HL-60 (cell line): ENCODE results near the gene HMCN1.

Experiments
- DNase-seq, 2 experiments: peaks; one replicate each; pipeline ENCODE4 v3.0.0-alpha.2; 2010 to 2020; ENCODE audit warnings: low read depth in 1 of 2, low spot score in 1 of 2
- H3K27ac ChIP-seq: fragments of 250-450 bp; sonication (Bioruptor Pico); replicated peaks from 2 replicates; pipeline ENCODE4 v1.5.1; 2020; ENCODE audit warnings: mild to moderate bottlenecking, moderate library complexity
- H3K27me3 ChIP-seq: fragments of 250-450 bp; sonication (Bioruptor Pico); 2 replicates; pipeline ENCODE4 v1.5.1; 2021; ENCODE audit warnings: mild to moderate bottlenecking, moderate library complexity; ENCODE audit not compliant: insufficient read depth, poor library complexity, severe bottlenecking
- H3K4me3 ChIP-seq: replicated peaks from 2 replicates; pipeline ENCODE4 v1.5.1; 2011; ENCODE audit warnings: mild to moderate bottlenecking, control low read depth, low read length; ENCODE audit not compliant: insufficient read depth
- GABPA ChIP-seq: IDR thresholded peaks from 2 replicates; pipeline ENCODE4 v1.6.1; 2012; ENCODE audit warnings: low read depth
- POLR2AphosphoS5 ChIP-seq: IDR thresholded peaks from 2 replicates; pipeline ENCODE4 v1.6.1; 2012; ENCODE audit warnings: low read depth
- SPI1 ChIP-seq: IDR thresholded peaks from 2 replicates; pipeline ENCODE4 v1.6.1; 2012; ENCODE audit warnings: low read depth, mild to moderate bottlenecking, borderline replicate concordance
- TF ChIP-seq, protein P1 (sequence below): IDR thresholded peaks from 2 replicates; pipeline ENCODE4 v1.6.1; 2012; ENCODE audit warnings: low read depth; ENCODE audit not compliant: insufficient replicate concordance
- TF ChIP-seq, protein P2 (sequence below): IDR thresholded peaks from one replicate; pipeline ENCODE4 v1.5.1; 2011; ENCODE audit warnings: low read length, control low read depth, inconsistent platforms; ENCODE audit not compliant: insufficient read depth

HMCN1 gene

DNA sequence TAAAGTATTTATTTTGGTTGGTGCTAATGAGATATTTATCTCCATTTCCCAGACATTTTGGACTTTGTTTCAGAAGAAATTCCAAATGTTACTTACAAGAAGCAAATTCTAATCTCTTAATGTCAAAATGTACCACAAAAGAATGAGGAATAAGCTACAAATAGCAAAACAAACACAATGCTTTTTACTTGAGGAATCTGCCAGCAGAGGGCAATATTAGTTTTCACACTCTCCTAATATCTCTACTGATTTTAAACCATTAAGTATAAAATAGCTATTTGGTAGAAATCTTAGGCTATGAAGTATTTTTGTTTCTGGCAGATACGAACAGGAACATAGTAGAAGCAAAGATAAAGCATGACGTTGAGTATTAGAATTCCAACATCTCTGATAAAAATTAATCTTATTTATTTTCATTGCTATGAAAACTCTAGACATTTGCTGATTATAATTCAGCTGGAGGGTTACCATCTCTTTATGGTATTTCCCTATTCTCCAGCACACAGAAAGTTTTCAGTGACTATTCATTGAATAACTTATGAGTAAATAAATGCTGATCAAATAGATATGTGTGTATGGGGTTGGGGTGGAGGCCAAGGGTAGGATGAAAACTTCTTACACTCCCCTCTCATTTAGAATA is 13.4 kb upstream of the HMCN1 start:
- DNase-seq = no peak
- TF ChIP-seq, protein P1, sequence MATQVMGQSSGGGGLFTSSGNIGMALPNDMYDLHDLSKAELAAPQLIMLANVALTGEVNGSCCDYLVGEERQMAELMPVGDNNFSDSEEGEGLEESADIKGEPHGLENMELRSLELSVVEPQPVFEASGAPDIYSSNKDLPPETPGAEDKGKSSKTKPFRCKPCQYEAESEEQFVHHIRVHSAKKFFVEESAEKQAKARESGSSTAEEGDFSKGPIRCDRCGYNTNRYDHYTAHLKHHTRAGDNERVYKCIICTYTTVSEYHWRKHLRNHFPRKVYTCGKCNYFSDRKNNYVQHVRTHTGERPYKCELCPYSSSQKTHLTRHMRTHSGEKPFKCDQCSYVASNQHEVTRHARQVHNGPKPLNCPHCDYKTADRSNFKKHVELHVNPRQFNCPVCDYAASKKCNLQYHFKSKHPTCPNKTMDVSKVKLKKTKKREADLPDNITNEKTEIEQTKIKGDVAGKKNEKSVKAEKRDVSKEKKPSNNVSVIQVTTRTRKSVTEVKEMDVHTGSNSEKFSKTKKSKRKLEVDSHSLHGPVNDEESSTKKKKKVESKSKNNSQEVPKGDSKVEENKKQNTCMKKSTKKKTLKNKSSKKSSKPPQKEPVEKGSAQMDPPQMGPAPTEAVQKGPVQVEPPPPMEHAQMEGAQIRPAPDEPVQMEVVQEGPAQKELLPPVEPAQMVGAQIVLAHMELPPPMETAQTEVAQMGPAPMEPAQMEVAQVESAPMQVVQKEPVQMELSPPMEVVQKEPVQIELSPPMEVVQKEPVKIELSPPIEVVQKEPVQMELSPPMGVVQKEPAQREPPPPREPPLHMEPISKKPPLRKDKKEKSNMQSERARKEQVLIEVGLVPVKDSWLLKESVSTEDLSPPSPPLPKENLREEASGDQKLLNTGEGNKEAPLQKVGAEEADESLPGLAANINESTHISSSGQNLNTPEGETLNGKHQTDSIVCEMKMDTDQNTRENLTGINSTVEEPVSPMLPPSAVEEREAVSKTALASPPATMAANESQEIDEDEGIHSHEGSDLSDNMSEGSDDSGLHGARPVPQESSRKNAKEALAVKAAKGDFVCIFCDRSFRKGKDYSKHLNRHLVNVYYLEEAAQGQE = no peak
- TF ChIP-seq, protein P2, sequence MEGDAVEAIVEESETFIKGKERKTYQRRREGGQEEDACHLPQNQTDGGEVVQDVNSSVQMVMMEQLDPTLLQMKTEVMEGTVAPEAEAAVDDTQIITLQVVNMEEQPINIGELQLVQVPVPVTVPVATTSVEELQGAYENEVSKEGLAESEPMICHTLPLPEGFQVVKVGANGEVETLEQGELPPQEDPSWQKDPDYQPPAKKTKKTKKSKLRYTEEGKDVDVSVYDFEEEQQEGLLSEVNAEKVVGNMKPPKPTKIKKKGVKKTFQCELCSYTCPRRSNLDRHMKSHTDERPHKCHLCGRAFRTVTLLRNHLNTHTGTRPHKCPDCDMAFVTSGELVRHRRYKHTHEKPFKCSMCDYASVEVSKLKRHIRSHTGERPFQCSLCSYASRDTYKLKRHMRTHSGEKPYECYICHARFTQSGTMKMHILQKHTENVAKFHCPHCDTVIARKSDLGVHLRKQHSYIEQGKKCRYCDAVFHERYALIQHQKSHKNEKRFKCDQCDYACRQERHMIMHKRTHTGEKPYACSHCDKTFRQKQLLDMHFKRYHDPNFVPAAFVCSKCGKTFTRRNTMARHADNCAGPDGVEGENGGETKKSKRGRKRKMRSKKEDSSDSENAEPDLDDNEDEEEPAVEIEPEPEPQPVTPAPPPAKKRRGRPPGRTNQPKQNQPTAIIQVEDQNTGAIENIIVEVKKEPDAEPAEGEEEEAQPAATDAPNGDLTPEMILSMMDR = peak; percentile 4
- no peak overlapping the region for H3K4me3 ChIP-seq
- no peaks in the 10 kb centered on the region for H3K27me3 ChIP-seq
- H3K27ac ChIP-seq = no peak overlapping the region

DNA sequence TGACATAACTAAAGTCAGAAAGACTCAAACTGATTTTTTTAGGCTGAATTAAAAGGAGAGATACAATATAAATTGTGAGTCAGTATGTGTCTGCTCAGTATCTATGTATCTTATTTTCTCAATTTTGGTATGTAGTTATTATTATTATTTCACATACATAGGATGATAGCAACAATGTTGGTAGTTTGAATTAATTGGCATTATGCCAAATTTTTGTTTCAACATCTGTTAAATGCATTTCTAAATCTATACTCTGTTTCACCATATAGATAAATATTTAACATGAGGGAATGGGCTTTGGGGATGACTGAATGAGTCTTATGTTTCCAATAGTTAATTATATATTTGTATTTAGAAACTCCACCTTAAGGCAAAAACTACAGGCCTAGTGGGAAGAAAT is 12.6 kb upstream of the HMCN1 start:
- TF ChIP-seq SPI1 (no peak), GABPA (no peak), POLR2AphosphoS5 (no peak)
- TF ChIP-seq, protein P1 = no peak
- TF ChIP-seq, protein P2 = no peak
- Histone ChIP-seq H3K27ac (no peak overlapping the region), H3K4me3 (no peak overlapping the region), H3K27me3 (no peaks in the 10 kb centered on the region)
- no peak for DNase-seq

DNA sequence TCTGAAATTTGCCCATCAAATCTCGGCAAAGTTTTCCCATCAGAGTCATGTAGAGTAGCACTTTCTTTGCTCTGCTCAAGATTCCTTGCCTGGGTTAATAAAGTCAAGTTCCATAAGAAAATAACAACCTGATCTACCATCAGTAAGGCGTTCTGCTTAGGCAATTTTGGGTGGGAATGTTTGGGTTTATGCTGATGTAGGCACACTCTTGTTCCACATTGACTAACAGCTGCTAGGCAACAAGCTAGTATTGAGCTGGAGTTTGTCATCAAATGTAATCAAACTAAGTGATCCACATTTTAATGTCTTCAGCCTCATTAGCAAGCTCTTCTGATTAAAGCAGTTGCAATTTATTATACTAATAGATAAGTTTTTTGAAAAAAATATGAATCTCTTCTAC is 12.1 kb upstream of the HMCN1 start:
- H3K27ac ChIP-seq = no peak overlapping the region
- DNase-seq = no peak
- no peak for TF ChIP-seq POLR2AphosphoS5
- no peak for TF ChIP-seq GABPA
- TF ChIP-seq, protein P1 = no peak
- TF ChIP-seq SPI1 = no peak
- TF ChIP-seq, protein P2 = no peak
- no peak overlapping the region for H3K4me3 ChIP-seq
- no peaks in the 10 kb centered on the region for H3K27me3 ChIP-seq
